Fibroblast of peridontal ligament (primary cell): Measurements from ENCODE around the gene GNAI3.

Experiments
- DNase-seq: peaks from one replicate; pipeline ENCODE4 v3.0.0-alpha.2; 2010; ENCODE audit errors: extremely low read depth

GNAI3 gene

GRCh38 chr1:109546311-109547109, 1.9 kb upstream of the GNAI3 start:
- peak; percentile 93 for DNase-seq

- peak; percentile 38 for DNase-seq
These were observed 723 bp upstream of the GNAI3 start for GRCh38 chr1:109547463-109548320.

GRCh38 chr1:109556563-109556962, 8.1 kb downstream of the GNAI3 start:
- peak; percentile 51 for DNase-seq

GRCh38 chr1:109557520-109557919, 9.1 kb downstream of the GNAI3 start:
- no peak for DNase-seq

- peak; percentile 28 for DNase-seq
These were observed 11.6 kb downstream of the GNAI3 start for GRCh38 chr1:109559995-109560394.

- no peak for DNase-seq
These were observed 15.9 kb downstream of the GNAI3 start for GRCh38 chr1:109564194-109564878.

- no peak for DNase-seq
These were observed 16.8 kb downstream of the GNAI3 start for GRCh38 chr1:109565241-109565640.

- DNase-seq = no peak
These were observed 18.6 kb downstream of the GNAI3 start for GRCh38 chr1:109566982-109567381.

- DNase-seq = no peak
These were observed 19.7 kb downstream of the GNAI3 start for GRCh38 chr1:109567877-109568672.

GRCh38 chr1:109569323-109569722, 20.9 kb downstream of the GNAI3 start:
- no peak for DNase-seq

- peak; percentile 7 for DNase-seq
These were observed 22.0 kb downstream of the GNAI3 start for GRCh38 chr1:109570414-109570813.

- peak; percentile 42 for DNase-seq
These were observed 25.4 kb downstream of the GNAI3 start for GRCh38 chr1:109573785-109574184.

- peak; percentile 53 for DNase-seq
These were observed 30.6 kb downstream of the GNAI3 start for GRCh38 chr1:109578947-109579443.

- DNase-seq = peak; percentile 81
These were observed 31.1 kb downstream of the GNAI3 start for GRCh38 chr1:109579491-109579890.

GRCh38 chr1:109582021-109582420, 33.6 kb downstream of the GNAI3 start:
- DNase-seq = no peak

- DNase-seq = no peak
These were observed 36.4 kb downstream of the GNAI3 start for GRCh38 chr1:109584766-109585165.

GRCh38 chr1:109586055-109586454, 37.6 kb downstream of the GNAI3 start:
- DNase-seq = no peak

- DNase-seq = no peak
These were observed 40.8 kb downstream of the GNAI3 start for GRCh38 chr1:109589177-109589576.

- DNase-seq = no peak
These were observed 41.3 kb downstream of the GNAI3 start for GRCh38 chr1:109589679-109590078.

- DNase-seq = no peak
These were observed 44.5 kb downstream of the GNAI3 start for GRCh38 chr1:109592916-109593315.

- DNase-seq = no peak
These were observed 47.1 kb downstream of the GNAI3 start for GRCh38 chr1:109595531-109595930.
